ENCODE data around the gene GALNT2.
A peak's percentile ranks its signal among the peaks of the same experiment; 100 is the strongest.

Gene GALNT2

DNA sequence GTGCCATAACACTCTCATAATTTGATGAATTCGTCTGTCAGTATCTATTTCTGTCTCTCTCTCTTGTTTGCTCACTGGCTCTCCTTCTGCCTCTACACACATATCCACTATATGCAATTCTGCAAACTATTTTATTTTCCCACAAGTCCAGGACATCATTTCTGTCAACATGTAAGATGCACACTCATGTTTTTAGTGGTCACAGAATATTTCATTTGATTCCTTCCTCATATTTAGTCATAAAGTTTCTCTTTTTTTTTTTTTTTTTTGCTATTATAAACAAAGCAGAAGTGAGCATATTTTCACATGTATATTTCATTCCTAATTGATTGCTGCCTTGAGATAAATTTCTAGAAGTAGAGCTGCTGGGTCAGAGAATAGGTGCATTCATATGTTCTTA is 193.8 kb downstream of the GALNT2 start:
- H3K27ac ChIP-seq = peak overlapping the region in 1 of 2 donors; percentile 11
- no peak overlapping the region for H3K4me3 ChIP-seq
- TF ChIP-seq, protein P1, sequence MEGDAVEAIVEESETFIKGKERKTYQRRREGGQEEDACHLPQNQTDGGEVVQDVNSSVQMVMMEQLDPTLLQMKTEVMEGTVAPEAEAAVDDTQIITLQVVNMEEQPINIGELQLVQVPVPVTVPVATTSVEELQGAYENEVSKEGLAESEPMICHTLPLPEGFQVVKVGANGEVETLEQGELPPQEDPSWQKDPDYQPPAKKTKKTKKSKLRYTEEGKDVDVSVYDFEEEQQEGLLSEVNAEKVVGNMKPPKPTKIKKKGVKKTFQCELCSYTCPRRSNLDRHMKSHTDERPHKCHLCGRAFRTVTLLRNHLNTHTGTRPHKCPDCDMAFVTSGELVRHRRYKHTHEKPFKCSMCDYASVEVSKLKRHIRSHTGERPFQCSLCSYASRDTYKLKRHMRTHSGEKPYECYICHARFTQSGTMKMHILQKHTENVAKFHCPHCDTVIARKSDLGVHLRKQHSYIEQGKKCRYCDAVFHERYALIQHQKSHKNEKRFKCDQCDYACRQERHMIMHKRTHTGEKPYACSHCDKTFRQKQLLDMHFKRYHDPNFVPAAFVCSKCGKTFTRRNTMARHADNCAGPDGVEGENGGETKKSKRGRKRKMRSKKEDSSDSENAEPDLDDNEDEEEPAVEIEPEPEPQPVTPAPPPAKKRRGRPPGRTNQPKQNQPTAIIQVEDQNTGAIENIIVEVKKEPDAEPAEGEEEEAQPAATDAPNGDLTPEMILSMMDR (IDR thresholded peaks at IDR 0.05) = no peak
- DNase-seq (ENCODE audit: low spot score) = no peak

DNA sequence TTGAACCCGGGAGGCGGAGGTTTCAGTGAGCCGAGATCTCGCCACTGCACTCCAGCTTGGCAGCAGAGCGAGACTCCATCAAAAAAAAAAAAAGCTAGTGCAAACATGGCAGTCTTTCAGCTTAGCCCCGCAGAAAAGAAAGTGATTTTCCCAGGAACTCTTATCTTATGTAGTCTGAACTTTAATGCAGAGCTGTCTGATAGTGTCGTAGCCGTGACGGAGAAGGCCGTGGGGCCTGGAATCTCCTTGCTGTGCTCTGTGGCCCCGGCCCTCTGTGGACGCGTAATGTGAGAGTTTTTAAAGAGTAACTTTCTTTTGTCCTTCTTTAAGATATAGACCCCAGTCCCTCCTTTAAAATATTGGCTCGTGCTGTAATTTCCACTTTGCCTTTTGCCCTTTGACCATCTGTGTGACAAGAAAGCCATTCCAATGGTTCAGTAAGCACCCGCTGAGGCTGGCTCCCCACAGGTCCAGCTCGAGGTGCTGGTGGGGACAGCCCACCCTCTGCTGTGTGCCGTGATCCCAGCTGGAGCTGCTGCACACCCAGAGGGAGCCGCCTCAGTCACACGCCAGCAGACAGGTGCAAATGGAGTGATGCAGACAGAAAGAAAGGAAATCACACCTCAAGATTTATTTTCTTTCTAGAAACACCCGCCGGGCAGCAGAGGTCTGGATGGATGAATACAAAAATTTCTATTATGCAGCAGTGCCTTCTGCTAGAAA is 195.1 kb downstream of the GALNT2 start:
- DNase-seq (ENCODE audit: low spot score) = peak; percentile 33
- H3K4me3 ChIP-seq = no peak overlapping the region
- peak overlapping the region in 1 of 2 donors; percentile 58 for H3K27ac ChIP-seq
- TF ChIP-seq, protein P1 (IDR thresholded peaks at IDR 0.05) = no peak

DNA sequence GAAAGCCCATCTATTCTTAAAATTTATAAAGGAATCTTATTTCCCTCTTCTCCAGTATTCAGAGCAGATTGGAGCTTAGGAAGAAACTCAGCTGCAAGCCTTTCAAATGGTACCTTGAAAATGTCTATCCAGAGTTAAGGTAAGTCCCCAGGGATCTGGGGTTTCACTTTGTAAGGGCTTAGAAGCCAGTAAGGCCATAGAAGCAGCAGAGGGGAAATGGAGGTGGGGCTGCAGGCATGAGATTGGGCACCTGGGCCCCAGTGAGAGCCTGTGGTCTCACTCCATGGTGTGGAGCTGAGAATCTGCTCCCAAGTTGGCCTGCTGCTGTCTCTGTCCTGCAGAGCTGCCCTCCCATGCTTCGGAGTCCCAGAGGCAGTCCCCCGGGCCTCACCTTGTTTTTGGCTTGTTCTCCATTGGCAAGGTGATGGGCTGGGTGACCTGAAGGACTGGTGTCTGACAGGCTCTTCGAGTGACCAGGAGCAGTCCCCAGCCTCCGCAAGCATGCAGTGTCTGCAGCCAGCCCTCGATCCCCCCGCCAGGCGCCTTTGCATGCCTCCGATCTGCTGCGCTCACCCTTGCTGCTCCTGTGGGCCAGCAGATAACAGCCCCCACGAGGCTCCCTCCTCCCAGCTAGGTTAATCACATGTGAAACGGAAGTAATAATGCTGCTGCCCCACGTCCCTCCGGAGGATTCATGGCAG is 196.0 kb downstream of the GALNT2 start:
- no peak overlapping the region for H3K4me3 ChIP-seq
- TF ChIP-seq, protein P1 (IDR thresholded peaks at IDR 0.05) = no peak
- peak; percentile 63 for DNase-seq (ENCODE audit: low spot score)
- H3K27ac ChIP-seq = peak overlapping the region in 1 of 2 donors; percentile 30

DNA sequence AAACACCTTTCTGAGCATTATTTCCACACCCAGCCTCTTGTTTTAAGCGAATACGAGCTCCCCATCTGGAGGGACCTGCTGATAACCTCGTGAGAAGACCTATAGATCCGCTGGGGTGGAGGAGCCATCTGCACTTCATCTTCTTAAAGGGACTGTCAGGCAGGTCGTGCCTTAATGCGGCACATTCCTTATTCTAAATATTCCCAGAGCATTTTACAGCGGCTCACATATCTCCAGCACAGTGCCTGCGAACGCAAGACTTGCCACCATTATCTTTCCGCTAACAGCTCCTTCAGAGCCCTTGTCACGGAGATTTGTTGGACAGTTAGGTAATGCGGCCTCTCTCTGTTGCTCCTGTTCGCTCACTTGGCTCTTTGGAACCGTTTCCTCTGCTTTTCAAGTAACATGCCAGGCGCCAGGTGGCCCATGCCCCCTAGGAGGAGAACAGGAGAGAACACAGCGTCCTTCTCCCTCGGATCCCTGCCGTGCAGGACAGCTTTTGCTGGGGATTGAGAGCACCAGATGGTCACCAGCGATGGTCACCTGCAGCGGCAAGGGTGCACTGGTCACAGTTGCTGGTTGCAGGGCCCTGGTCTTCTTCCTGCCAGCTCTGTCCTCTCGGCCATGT is 196.6 kb downstream of the GALNT2 start:
- TF ChIP-seq, protein P1 (IDR thresholded peaks at IDR 0.05) = no peak
- Histone ChIP-seq H3K27ac (no peak overlapping the region), H3K4me3 (no peak overlapping the region)
- peak; percentile 67 for DNase-seq (ENCODE audit: low spot score)

GRCh38 chr1:230264342-230264741 is 197.3 kb downstream of the GALNT2 start:
- Histone ChIP-seq H3K27ac (no peak overlapping the region), H3K4me3 (no peak overlapping the region)
- DNase-seq (ENCODE audit: low spot score) = no peak
- TF ChIP-seq, protein P1 (IDR thresholded peaks at IDR 0.05) = no peak

- DNase-seq (ENCODE audit: low spot score) = peak; percentile 60
- peak overlapping the region in 1 of 2 donors; percentile 78 for H3K27ac ChIP-seq
- TF ChIP-seq, protein P1 (IDR thresholded peaks at IDR 0.05) = no peak
- no peak overlapping the region for H3K4me3 ChIP-seq
Measured at GRCh38 chr1:230265200-230266115, 198.4 kb downstream of the GALNT2 start.
